ENCODE results near the gene CXCL1. TPM values are rescaled to one million over a fixed set of nuclear protein-coding genes. Genes with fewer than 3 reads are reported as not detected.
"Not testable (repeated sequence)": the region's sequence is repeated elsewhere in the genome, so short reads cannot be mapped to it uniquely, and the experiment has no call there.

The CXCL1 gene
- total and polyA plus RNA-seq, 5 donors from 2014 or later: not detected

DNA sequence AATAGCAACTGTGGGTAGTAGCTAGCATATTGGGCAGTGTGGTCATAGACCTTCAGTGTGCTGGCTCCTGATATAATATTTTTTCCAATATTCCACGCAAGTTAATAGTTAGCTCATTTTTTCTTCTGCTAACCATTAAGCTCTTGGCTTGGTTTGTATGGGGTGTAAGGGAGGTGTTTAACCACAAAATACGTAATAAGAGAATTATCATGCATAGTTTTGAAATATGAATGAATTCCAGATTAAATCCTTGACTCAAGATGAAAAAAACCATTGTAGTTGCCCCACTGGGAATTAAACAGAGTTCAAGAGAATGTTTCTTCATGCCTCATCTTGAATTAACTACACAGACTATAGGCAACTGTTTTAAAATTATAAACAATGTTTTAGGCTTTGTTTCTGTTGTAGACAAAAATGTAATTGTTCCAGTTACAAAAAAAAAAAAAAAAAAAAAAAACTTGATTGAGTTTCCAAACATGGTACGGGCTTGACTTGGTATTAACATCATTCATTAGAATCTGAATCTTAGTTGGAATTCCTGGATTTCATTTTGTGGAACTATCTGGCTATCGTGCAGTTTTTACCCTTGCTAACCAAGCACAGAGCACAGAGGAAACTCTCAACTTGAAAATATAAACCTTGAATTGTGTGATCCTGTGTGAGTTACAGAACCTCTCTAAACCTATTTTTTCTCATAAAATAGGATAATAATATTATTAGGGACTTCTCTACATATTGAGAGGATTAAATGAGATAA is 28.4 kb downstream of the CXCL1 start:
- DNase-seq (no peak), ATAC-seq (ENCODE audit: low read depth in 2 of 2) (no peak)
- Mint-ChIP-seq H3K27ac (no peak overlapping the region), H3K4me3 (no peak overlapping the region), H3K9me3 (peaks cover 0 to 3% (median 0%) of the 10 kb centered on the region in 7 donors), H3K27me3 (no peaks in the 10 kb centered on the region), H3K4me1 (no peaks in the 10 kb centered on the region), H3K36me3 (no peaks in the 10 kb centered on the region)
- Histone ChIP-seq H3K27me3 (ENCODE audit: control insufficient read depth, insufficient read depth, low read length) (no peaks in the 10 kb centered on the region), H3K27ac (ENCODE audit: insufficient read depth, low read length, poor library complexity, severe bottlenecking) (no peak overlapping the region), H3K9me3 (ENCODE audit: control insufficient read depth in 2 of 2, low read length in 2 of 2) (no peaks in the 10 kb centered on the region), H3K4me1 (ENCODE audit: control insufficient read depth, insufficient read depth, low read length, poor library complexity, severe bottlenecking) (no peaks in the 10 kb centered on the region), H3K36me3 (ENCODE audit: control insufficient read depth, insufficient read depth, low read length) (no peaks in the 10 kb centered on the region), H3K4me3 (ENCODE audit: low read depth, low read length) (no peak overlapping the region)

DNA sequence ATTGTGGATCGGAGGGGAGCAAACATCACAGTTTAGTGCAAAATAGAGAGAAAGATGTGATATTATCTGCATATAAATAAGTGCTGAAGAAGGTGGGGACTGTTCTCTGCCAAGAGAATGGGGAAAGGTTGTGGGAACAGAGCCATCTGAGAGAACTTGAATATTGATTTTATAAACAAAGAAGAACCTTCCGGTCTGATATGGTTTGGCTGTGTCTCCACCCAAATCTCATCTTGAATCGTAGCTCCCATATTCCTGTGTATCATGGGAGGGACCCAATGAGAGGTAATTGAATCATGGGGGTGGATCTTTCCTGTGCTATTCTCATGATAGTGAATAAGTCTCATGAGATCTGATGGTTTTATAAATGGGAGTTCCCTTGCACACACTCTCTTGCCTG is 30.1 kb downstream of the CXCL1 start:
- not testable (repeated sequence) for H3K4me1 Mint-ChIP-seq; H3K4me3 Mint-ChIP-seq; H3K36me3 Mint-ChIP-seq; H3K4me1 ChIP-seq (ENCODE audit: control insufficient read depth, insufficient read depth, low read length, poor library complexity, severe bottlenecking); H3K27ac Mint-ChIP-seq; H3K27ac ChIP-seq (ENCODE audit: insufficient read depth, low read length, poor library complexity, severe bottlenecking); H3K27me3 Mint-ChIP-seq; H3K9me3 Mint-ChIP-seq; H3K27me3 ChIP-seq (ENCODE audit: control insufficient read depth, insufficient read depth, low read length); ATAC-seq (ENCODE audit: low read depth in 2 of 2); H3K9me3 ChIP-seq (ENCODE audit: control insufficient read depth in 2 of 2, low read length in 2 of 2); H3K36me3 ChIP-seq (ENCODE audit: control insufficient read depth, insufficient read depth, low read length); H3K4me3 ChIP-seq (ENCODE audit: low read depth, low read length); DNase-seq

DNA sequence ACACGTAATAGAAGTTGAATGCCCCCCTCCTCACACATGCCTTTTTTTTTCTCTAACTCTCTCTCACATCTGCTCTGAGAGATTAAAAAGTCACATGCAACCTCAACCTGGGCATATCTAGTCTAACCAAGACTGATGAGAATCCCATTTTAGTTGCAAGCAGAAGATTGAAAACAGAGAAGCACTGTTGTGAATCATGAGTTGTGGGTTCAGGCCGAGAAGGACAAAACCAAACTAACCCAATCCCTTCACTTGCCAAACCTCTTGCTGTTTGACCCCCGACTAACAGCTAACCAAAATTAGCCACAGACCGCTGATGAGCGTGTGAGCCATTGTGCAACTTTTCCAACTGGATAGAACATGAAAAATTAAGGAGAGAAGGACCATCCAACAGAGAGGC is 31.8 kb downstream of the CXCL1 start:
- H3K27ac ChIP-seq (ENCODE audit: insufficient read depth, low read length, poor library complexity, severe bottlenecking): no peak overlapping the region
- no peaks in the 10 kb centered on the region for H3K27me3 ChIP-seq (ENCODE audit: control insufficient read depth, insufficient read depth, low read length)
- no peaks in the 10 kb centered on the region for H3K4me1 Mint-ChIP-seq
- ATAC-seq (ENCODE audit: low read depth in 2 of 2) (no peak), DNase-seq (no peak)
- no peaks in the 10 kb centered on the region for H3K36me3 ChIP-seq (ENCODE audit: control insufficient read depth, insufficient read depth, low read length)
- no peaks in the 10 kb centered on the region for H3K36me3 Mint-ChIP-seq
- H3K9me3 ChIP-seq (ENCODE audit: control insufficient read depth in 2 of 2, low read length in 2 of 2): no peaks in the 10 kb centered on the region
- H3K9me3 Mint-ChIP-seq: peaks cover 0 to 3% (median 1%) of the 10 kb centered on the region in 7 donors
- no peaks in the 10 kb centered on the region for H3K27me3 Mint-ChIP-seq
- no peak overlapping the region for H3K4me3 Mint-ChIP-seq
- H3K4me3 ChIP-seq (ENCODE audit: low read depth, low read length): no peak overlapping the region
- no peak overlapping the region for H3K27ac Mint-ChIP-seq
- no peaks in the 10 kb centered on the region for H3K4me1 ChIP-seq (ENCODE audit: control insufficient read depth, insufficient read depth, low read length, poor library complexity, severe bottlenecking)

DNA sequence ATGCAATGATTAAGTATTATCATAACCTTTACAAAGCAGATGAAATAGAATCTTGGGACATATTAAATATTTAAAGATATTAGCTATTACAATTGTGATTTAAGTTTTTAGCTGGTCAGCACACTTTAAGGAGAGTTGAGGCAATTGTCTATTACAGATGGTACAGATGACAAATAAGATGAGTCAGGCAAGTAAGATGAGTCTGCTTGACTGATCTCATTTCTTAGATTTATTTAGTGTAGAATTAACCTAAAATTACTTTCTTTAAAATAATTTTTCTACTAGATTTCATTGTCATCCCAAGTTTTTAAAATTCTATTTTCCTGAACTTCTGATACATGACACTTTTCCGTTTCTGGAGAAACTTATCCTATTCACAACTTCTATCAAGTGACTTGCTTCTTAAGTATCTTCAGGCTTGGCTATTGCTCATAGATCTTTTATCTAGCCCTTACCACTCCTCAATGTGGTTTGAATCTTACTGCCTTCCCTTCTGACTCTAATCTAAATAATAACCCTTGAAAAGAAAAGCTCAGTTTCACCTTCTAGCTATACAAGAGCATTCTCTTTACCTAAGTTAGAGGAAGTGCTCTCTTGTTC is 32.9 kb downstream of the CXCL1 start:
- Histone ChIP-seq H3K9me3 (ENCODE audit: control insufficient read depth in 2 of 2, low read length in 2 of 2) (no peaks in the 10 kb centered on the region), H3K27me3 (ENCODE audit: control insufficient read depth, insufficient read depth, low read length) (no peaks in the 10 kb centered on the region), H3K36me3 (ENCODE audit: control insufficient read depth, insufficient read depth, low read length) (no peaks in the 10 kb centered on the region), H3K4me1 (ENCODE audit: control insufficient read depth, insufficient read depth, low read length, poor library complexity, severe bottlenecking) (no peaks in the 10 kb centered on the region), H3K27ac (ENCODE audit: insufficient read depth, low read length, poor library complexity, severe bottlenecking) (no peak overlapping the region), H3K4me3 (ENCODE audit: low read depth, low read length) (no peak overlapping the region)
- H3K9me3 Mint-ChIP-seq: peaks cover 0 to 5% (median 2%) of the 10 kb centered on the region in 7 donors
- no peaks in the 10 kb centered on the region for H3K4me1 Mint-ChIP-seq
- no peak overlapping the region for H3K4me3 Mint-ChIP-seq
- no peaks in the 10 kb centered on the region for H3K36me3 Mint-ChIP-seq
- DNase-seq (no peak), ATAC-seq (ENCODE audit: low read depth in 2 of 2) (no peak)
- no peaks in the 10 kb centered on the region for H3K27me3 Mint-ChIP-seq
- no peak overlapping the region for H3K27ac Mint-ChIP-seq

DNA sequence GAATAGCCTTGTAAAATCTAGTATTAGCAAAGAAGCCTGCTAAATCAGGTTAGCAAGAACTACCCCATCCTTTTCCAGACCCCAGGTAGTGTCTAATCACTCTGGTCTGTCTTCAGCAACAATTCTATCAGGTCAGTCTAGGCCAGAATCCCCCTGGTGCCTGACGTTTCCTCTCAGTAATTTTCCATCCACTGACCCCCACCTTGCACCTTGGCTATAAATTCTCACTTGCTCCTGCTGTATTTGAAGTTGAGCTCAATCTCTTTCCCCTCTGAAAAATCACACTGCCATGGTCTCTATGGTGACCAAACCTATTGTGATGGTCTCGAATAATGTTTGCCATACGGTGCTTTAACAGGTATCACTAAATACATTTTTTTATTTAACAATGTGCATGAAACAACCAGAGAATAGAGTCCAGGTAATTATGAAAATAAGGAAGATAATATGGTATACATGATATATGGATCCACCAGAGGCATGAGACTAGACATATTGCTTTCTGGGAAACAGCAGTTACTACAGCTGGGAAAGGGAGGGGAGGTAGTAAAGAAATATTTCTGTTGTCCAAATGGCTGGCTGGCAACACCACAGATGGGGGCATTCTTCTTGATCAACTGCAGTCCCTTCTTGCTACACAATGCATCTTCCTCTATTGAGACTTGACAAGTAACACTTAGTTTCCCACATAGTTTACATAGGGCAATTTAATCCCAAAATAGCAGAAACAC is 33.8 kb downstream of the CXCL1 start:
- H3K27ac ChIP-seq (ENCODE audit: insufficient read depth, low read length, poor library complexity, severe bottlenecking): no peak overlapping the region
- no peaks in the 10 kb centered on the region for H3K9me3 ChIP-seq (ENCODE audit: control insufficient read depth in 2 of 2, low read length in 2 of 2)
- Mint-ChIP-seq H3K4me3 (no peak overlapping the region), H3K27me3 (no peaks in the 10 kb centered on the region), H3K4me1 (no peaks in the 10 kb centered on the region), H3K36me3 (no peaks in the 10 kb centered on the region), H3K27ac (no peak overlapping the region), H3K9me3 (peaks cover 0 to 13% (median 2%) of the 10 kb centered on the region in 7 donors)
- no peaks in the 10 kb centered on the region for H3K27me3 ChIP-seq (ENCODE audit: control insufficient read depth, insufficient read depth, low read length)
- H3K36me3 ChIP-seq (ENCODE audit: control insufficient read depth, insufficient read depth, low read length): no peaks in the 10 kb centered on the region
- DNase-seq (no peak), ATAC-seq (ENCODE audit: low read depth in 2 of 2) (no peak)
- H3K4me3 ChIP-seq (ENCODE audit: low read depth, low read length): no peak overlapping the region
- H3K4me1 ChIP-seq (ENCODE audit: control insufficient read depth, insufficient read depth, low read length, poor library complexity, severe bottlenecking): no peaks in the 10 kb centered on the region

DNA sequence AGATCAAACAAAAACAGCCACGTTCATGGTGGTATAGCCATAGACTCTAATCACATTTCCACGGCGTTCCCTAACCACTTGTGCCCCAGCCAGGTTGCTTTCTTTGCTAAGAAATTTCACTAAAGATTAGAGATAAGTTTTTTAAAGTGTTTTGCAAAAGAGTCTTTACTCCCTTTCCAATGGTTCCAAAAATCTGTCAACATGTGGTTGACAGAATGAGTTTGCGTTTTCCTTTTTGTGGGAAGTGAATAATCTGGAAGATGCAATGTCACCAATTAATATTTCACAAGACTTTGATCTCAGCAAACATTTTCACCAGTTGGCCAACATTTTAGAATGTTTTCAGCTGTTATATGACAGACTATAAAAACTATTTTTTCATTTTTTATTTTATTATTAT is 35.3 kb downstream of the CXCL1 start:
- no peaks in the 10 kb centered on the region for H3K27me3 Mint-ChIP-seq
- no peak overlapping the region for H3K4me3 Mint-ChIP-seq
- DNase-seq: no peak
- H3K36me3 ChIP-seq (ENCODE audit: control insufficient read depth, insufficient read depth, low read length): no peaks in the 10 kb centered on the region
- H3K4me1 Mint-ChIP-seq: no peaks in the 10 kb centered on the region
- H3K27ac Mint-ChIP-seq: no peak overlapping the region
- H3K36me3 Mint-ChIP-seq: no peaks in the 10 kb centered on the region
- H3K27ac ChIP-seq (ENCODE audit: insufficient read depth, low read length, poor library complexity, severe bottlenecking): no peak overlapping the region
- no peaks in the 10 kb centered on the region for H3K9me3 ChIP-seq (ENCODE audit: control insufficient read depth in 2 of 2, low read length in 2 of 2)
- H3K27me3 ChIP-seq (ENCODE audit: control insufficient read depth, insufficient read depth, low read length): no peaks in the 10 kb centered on the region
- H3K9me3 Mint-ChIP-seq: peaks cover 0 to 13% (median 2%) of the 10 kb centered on the region in 7 donors
- no peak for ATAC-seq (ENCODE audit: low read depth in 2 of 2)
- no peak overlapping the region for H3K4me3 ChIP-seq (ENCODE audit: low read depth, low read length)
- H3K4me1 ChIP-seq (ENCODE audit: control insufficient read depth, insufficient read depth, low read length, poor library complexity, severe bottlenecking): no peaks in the 10 kb centered on the region

DNA sequence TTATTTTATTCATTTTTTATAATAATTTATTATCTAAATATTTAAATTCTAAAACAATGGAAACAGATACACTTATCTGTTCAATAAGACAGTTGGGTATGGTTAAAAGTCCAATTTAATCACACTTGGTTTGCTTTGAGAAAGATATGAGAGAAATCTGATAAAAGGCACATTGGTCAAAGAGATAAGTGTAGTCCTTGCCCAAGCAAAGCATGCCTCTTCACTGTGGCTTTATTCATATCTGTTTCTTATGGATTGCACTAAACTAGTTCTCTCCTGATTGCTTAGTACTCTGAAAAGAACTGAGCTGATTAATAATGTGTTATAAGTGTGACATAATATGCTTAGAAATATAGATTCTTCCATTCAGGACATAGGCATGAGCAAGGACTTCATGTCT is 39.8 kb downstream of the CXCL1 start:
- DNase-seq (no peak), ATAC-seq (ENCODE audit: low read depth in 2 of 2) (no peak)
- Histone ChIP-seq H3K4me3 (ENCODE audit: low read depth, low read length) (no peak overlapping the region), H3K9me3 (ENCODE audit: control insufficient read depth in 2 of 2, low read length in 2 of 2) (no peaks in the 10 kb centered on the region), H3K36me3 (ENCODE audit: control insufficient read depth, insufficient read depth, low read length) (no peaks in the 10 kb centered on the region), H3K27ac (ENCODE audit: insufficient read depth, low read length, poor library complexity, severe bottlenecking) (no peak overlapping the region), H3K4me1 (ENCODE audit: control insufficient read depth, insufficient read depth, low read length, poor library complexity, severe bottlenecking) (no peaks in the 10 kb centered on the region), H3K27me3 (ENCODE audit: control insufficient read depth, insufficient read depth, low read length) (no peaks in the 10 kb centered on the region)
- Mint-ChIP-seq H3K27me3 (no peaks in the 10 kb centered on the region), H3K9me3 (peaks cover 0 to 13% (median 0%) of the 10 kb centered on the region in 7 donors), H3K36me3 (no peaks in the 10 kb centered on the region), H3K4me1 (no peaks in the 10 kb centered on the region), H3K27ac (no peak overlapping the region), H3K4me3 (no peak overlapping the region)

Data from CD4-positive, CD25-positive, alpha-beta regulatory T cell (primary cell).